ENCODE results near the gene P2RY2. TPM values are rescaled to one million over a fixed set of nuclear protein-coding genes. Genes with fewer than 3 reads are reported as not detected.

The P2RY2 gene
- total and polyA plus RNA-seq, 9 of the 15 experiments (the other 6 are each of a cell fraction or from before 2014, with no cell fraction given) = not detected

GRCh38 chr11:73182824-73183321 lies 35.2 kb upstream of the P2RY2 start (continued):
- TF ChIP-seq MXD1 (CRISPR knock-in tag; IDR thresholded peaks at IDR 0.05; ENCODE audit: borderline replicate concordance, poor library complexity, severe bottlenecking) = no peak
- no peak for TF ChIP-seq ARNT (IDR thresholded peaks at IDR 0.05)
- no peak for TF ChIP-seq KLF6 (CRISPR knock-in tag; IDR thresholded peaks at IDR 0.05; ENCODE audit: borderline replicate concordance)
- no peak for TF ChIP-seq E2F5 (CRISPR knock-in tag; IDR thresholded peaks at IDR 0.05)
- TF ChIP-seq RCOR1 (IDR thresholded peaks at IDR 0.05; ENCODE audit: borderline replicate concordance in 1 of 2, low read depth in 2 of 2, low read length in 2 of 2) = peak in 1 of 2 experiments; percentile 53; a peak in 1 of 4 replicates
- TF ChIP-seq BHLHE40 (IDR thresholded peaks at IDR 0.05; ENCODE audit: low read length) = peak; percentile 59; the same call in 1 of the 2 replicates
- peak; percentile 88 for TF ChIP-seq ARID1B (IDR thresholded peaks at IDR 0.05)
- TF ChIP-seq PCBP1 (IDR thresholded peaks at IDR 0.05; ENCODE audit: low read depth, low read length, poor library complexity, severe bottlenecking) = no peak
- TF ChIP-seq TAF15 (IDR thresholded peaks at IDR 0.05; ENCODE audit: low read depth, low read length) = no peak
- TF ChIP-seq HNRNPUL1 (IDR thresholded peaks at IDR 0.05; ENCODE audit: low read length) = no peak
- TF ChIP-seq RERE (CRISPR knock-in tag; IDR thresholded peaks at IDR 0.05; ENCODE audit: borderline replicate concordance) = no peak

Measured in K562 (cell line).